SH-SY5Y (cell line): ENCODE data around the gene AP4E1.

Source experiments
- GATA2 ChIP-seq: IDR thresholded peaks from 2 replicates; pipeline ENCODE4 v1.6.1; 2011; ENCODE audit warnings: mild to moderate bottlenecking, low read depth, low read length
- GATA3 ChIP-seq: IDR thresholded peaks from 2 replicates; pipeline ENCODE4 v1.6.1; 2011; ENCODE audit warnings: low read depth, mild to moderate bottlenecking, low read length, moderate library complexity

The AP4E1 gene

DNA sequence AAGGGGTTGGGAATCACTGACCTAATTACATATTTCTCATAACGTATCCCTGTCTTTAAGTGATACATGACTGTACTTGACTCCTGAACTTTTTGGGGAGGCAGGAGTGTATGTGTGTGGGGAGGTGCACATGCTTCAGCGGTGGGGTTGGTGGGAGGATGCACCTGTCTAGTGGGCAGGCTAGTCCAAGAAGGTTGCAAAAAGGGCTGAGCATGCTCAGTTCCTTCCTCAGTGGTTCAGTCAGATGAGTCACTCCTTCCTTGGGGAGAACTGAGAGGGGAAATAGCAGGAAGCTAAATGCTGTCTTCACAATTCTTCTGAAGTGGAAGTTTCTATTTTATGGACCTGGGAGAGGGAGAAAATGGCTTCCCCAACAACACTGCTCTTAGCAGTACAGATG is 24.6 kb upstream of the AP4E1 start:
- TF ChIP-seq GATA2 (no peak), GATA3 (no peak)

DNA sequence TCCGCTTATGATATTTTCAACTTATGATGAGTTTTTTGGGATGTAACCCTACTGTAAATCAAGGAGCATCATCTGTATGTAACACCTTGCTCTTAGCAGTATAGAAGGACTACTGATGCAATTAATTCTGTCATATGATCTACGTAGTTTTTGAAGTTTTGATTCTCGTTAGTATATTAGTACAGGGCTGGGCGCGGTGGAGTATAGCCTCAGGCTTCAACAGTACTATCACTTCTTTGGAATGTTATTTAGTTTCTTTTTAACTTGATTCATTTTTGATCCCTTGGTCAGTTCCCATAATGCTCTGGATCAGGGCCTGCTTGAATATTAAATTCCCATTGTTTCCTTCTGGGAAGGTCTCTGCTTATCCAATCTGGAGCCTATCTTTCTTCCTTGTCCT is 23.9 kb upstream of the AP4E1 start:
- TF ChIP-seq GATA3 (no peak), GATA2 (no peak)

- TF ChIP-seq GATA3 = no peak
- TF ChIP-seq GATA2 = no peak
Observed at GRCh38 chr15:50886139-50886467, 22.4 kb upstream of the AP4E1 start.

GRCh38 chr15:50886611-50887345 is 21.7 kb upstream of the AP4E1 start:
- TF ChIP-seq GATA3 (no peak), GATA2 (no peak)

- TF ChIP-seq GATA3 (no peak), GATA2 (no peak)
Observed at GRCh38 chr15:50888054-50888453, 20.4 kb upstream of the AP4E1 start.

DNA sequence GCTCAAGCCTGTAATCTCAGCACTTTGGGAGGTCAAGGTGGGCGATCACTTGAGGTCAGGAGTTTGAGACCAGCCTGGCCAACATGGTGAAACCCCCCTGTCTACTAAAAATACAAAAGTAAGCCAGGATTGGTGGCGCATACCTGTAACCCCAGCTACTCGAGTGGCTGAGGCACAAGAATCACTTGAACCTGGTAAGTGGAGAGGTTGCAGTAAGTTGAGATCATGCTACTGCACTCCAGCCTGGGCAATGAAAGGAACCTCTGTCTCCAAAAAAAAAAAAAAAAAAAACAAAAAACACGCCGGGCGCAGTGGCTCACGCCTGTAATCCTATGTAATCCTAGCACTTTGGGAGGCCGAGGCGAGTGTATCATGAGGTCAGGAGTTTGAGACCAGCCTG is 18.9 kb upstream of the AP4E1 start:
- TF ChIP-seq GATA2 (no peak), GATA3 (no peak)

- TF ChIP-seq GATA2 (no peak), GATA3 (no peak)
Observed at GRCh38 chr15:50890751-50891150, 17.7 kb upstream of the AP4E1 start.

GRCh38 chr15:50891159-50891558 is 17.3 kb upstream of the AP4E1 start:
- TF ChIP-seq GATA3 = no peak
- TF ChIP-seq GATA2 = no peak

DNA sequence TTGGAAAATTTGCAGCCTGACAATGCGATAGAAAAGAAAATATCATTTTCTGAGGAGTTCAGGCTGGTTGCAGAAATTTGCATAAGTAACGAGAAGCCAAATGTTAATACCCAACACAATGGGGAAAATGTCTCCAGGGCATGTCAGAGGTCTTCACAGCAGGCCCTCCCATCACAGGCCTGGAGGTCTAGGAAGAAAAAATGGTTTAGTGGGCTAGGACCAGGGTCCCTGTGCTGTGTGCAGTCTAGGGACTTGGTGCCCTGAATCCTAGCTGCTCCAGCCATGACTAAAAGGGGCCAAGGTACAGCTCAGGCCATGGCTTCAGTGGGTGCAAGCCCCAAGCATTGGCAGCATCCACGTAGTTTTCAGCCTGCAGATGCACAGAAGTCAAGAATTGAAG is 14.5 kb upstream of the AP4E1 start:
- TF ChIP-seq GATA3 (no peak), GATA2 (no peak)

DNA sequence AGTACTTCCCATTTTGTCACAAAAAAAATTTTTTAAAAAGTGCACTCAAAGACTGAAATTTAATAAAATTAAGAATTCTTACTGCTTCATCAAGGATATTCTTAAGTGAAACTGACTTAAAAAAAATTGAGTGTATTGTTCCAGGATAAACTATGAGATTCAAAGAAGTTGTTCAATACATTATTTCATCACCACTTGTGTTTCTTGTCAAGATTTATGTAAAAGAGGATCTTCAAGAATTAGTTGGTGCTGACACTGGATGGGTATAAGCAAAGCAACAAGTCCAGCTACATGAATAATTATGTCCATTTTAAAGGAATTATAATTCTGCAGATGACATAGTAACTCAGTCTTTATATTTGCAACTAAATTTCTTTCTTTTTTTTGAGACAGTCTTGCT is 4.3 kb upstream of the AP4E1 start:
- TF ChIP-seq GATA2 (no peak), GATA3 (no peak)

GRCh38 chr15:50905055-50905454 is 3.4 kb upstream of the AP4E1 start:
- TF ChIP-seq GATA3 = no peak
- no peak for TF ChIP-seq GATA2

DNA sequence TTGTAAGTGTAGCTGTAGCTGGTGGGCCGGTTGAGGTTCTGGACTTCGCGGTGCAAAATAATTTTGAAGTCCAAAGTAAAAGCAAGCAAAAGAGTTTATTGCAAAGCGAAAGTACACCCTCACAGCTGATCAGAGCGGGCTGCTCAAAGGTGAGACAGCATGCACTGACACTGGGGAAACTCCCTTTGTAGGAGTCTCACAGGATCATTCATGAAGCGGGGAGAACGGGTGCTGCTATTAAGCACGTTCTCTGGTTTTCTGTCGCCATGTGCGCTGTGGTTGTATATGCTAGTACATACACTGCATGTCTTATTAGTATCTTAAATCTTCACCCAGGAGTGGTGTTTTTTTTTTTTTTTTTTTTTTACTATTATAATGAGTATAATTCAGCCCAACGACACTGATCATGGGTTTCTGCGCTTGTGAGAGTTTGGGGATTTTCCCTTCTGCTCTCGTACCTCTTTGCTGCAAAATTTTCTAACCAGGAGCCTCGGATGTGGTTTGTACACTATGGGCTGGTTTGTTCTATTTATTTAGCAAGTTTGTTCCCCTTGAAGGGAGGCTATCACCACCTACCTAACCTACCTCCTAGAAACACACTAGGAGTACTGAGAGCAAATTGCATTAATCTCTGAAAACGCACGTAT is 1.4 kb upstream of the AP4E1 start:
- no peak for TF ChIP-seq GATA3
- TF ChIP-seq GATA2 = no peak

- TF ChIP-seq GATA2 (no peak), GATA3 (no peak)
Observed at GRCh38 chr15:50907601-50908208, 778 bp upstream of the AP4E1 start.

GRCh38 chr15:50909010-50909317 is 481 bp downstream of the AP4E1 start:
- TF ChIP-seq GATA3 = no peak
- no peak for TF ChIP-seq GATA2

- no peak for TF ChIP-seq GATA3
- TF ChIP-seq GATA2 = no peak
Observed at GRCh38 chr15:50911001-50911400, 2.5 kb downstream of the AP4E1 start.
